Measurements from ENCODE around the gene ZRANB3.

DNA sequence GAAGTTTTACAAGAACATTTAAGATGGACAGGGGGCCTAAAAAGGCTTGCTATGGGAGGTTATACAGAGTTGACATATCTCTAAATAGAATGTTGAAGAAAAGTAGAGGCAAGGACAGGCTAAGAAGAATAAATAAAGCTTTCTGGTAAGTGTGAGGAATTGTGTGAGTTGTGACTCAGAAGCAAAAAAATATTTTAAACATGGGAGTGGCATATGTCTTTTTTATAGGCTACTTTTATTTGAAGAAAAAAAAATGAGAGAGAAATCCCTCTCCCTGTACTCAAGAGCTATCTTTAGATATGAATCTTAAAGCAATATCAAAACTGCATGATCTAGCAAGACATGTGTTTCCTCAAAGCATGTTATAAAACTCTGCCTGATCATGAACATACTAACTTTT lies 437.8 kb downstream of the ZRANB3 start:
- TF ChIP-seq, protein P1, sequence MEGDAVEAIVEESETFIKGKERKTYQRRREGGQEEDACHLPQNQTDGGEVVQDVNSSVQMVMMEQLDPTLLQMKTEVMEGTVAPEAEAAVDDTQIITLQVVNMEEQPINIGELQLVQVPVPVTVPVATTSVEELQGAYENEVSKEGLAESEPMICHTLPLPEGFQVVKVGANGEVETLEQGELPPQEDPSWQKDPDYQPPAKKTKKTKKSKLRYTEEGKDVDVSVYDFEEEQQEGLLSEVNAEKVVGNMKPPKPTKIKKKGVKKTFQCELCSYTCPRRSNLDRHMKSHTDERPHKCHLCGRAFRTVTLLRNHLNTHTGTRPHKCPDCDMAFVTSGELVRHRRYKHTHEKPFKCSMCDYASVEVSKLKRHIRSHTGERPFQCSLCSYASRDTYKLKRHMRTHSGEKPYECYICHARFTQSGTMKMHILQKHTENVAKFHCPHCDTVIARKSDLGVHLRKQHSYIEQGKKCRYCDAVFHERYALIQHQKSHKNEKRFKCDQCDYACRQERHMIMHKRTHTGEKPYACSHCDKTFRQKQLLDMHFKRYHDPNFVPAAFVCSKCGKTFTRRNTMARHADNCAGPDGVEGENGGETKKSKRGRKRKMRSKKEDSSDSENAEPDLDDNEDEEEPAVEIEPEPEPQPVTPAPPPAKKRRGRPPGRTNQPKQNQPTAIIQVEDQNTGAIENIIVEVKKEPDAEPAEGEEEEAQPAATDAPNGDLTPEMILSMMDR (IDR thresholded peaks at IDR 0.05; ENCODE audit: low read depth, low read length, missing input control) = no peak
- TF ChIP-seq FOXA1 (IDR thresholded peaks at IDR 0.05) (no peak), EGR1 (IDR thresholded peaks at IDR 0.05; ENCODE audit: low read depth in 2 of 2) (no peak), SP1 (IDR thresholded peaks at IDR 0.05) (no peak), RAD21 (IDR thresholded peaks at IDR 0.05) (no peak), YY1 (IDR thresholded peaks at IDR 0.05) (no peak), GABPA (IDR thresholded peaks at IDR 0.05 in 1 of 2, conservative IDR thresholded peaks at IDR 0.05 in 1 of 2) (no peak), TAF1 (conservative IDR thresholded peaks at IDR 0.05) (no peak)
- TF ChIP-seq, protein P2, sequence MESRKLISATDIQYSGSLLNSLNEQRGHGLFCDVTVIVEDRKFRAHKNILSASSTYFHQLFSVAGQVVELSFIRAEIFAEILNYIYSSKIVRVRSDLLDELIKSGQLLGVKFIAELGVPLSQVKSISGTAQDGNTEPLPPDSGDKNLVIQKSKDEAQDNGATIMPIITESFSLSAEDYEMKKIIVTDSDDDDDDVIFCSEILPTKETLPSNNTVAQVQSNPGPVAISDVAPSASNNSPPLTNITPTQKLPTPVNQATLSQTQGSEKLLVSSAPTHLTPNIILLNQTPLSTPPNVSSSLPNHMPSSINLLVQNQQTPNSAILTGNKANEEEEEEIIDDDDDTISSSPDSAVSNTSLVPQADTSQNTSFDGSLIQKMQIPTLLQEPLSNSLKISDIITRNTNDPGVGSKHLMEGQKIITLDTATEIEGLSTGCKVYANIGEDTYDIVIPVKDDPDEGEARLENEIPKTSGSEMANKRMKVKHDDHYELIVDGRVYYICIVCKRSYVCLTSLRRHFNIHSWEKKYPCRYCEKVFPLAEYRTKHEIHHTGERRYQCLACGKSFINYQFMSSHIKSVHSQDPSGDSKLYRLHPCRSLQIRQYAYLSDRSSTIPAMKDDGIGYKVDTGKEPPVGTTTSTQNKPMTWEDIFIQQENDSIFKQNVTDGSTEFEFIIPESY (IDR thresholded peaks at IDR 0.05) = no peak
- TF ChIP-seq, protein P3, sequence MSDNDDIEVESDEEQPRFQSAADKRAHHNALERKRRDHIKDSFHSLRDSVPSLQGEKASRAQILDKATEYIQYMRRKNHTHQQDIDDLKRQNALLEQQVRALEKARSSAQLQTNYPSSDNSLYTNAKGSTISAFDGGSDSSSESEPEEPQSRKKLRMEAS (IDR thresholded peaks at IDR 0.05) = no peak

All from liver (tissue), 3 donors.